HEK293 (cell line): ENCODE measurements around the gene MELK.

Source experiments
- CTCF ChIA-PET: fragments of 350-600 bp; formaldehyde crosslinking; extraction: SDS; loops from one replicate; lab custom pipeline; 2021; ENCODE audit warnings: antibody characterized with exemption; lab: Yijun Ruan, JAX
- POLR2A ChIA-PET: fragments of 300-600 bp; formaldehyde crosslinking; extraction: SDS; loops from one replicate; lab custom pipeline; 2020; ENCODE audit warnings: antibody characterized with exemption, inconsistent platforms; lab: Yijun Ruan, JAX
- H3K27ac ChIP-seq: fragments of 200-500 bp; sonication (Bioruptor generic); 2 replicates; pipeline ENCODE4 v1.5.1; 2014; ENCODE audit warnings: low read depth, low read length, control low read depth, inconsistent platforms; ENCODE audit errors: extremely low read depth
- H3K36me3 ChIP-seq, 2 experiments: fragments of 200-500 bp in 1 of 2; sonication (Bioruptor generic) in 1 of 2; 1 replicate in 1 of 2; 2 replicates in 1 of 2; pipeline ENCODE4 v1.5.1; 2014 to 2017; ENCODE audit warnings: inconsistent platforms in 2 of 2, low read length in 2 of 2; ENCODE audit not compliant: control insufficient read depth in 2 of 2, insufficient read depth in 1 of 2
- H3K4me1 ChIP-seq: fragments of 200-500 bp; sonication (Bioruptor generic); 2 replicates; pipeline ENCODE4 v1.5.1; 2014; ENCODE audit warnings: mild to moderate bottlenecking, low read length, inconsistent platforms; ENCODE audit not compliant: control insufficient read depth, insufficient read depth
- H3K4me3 ChIP-seq: 2 replicates; pipeline ENCODE4 v1.5.1; 2011; ENCODE audit warnings: low read depth, mild to moderate bottlenecking, control low read depth, low read length, moderate library complexity
- H3K9me3 ChIP-seq: fragments of 200-500 bp; sonication (Bioruptor generic); 2 replicates; pipeline ENCODE4 v1.5.1; 2014; ENCODE audit warnings: low read depth, low read length, inconsistent platforms; ENCODE audit not compliant: control insufficient read depth, insufficient read depth
- GLI4 ChIP-seq: fragments of 450-650 bp; formaldehyde crosslinking; IDR thresholded peaks from 2 replicates; pipeline ENCODE4 v1.5.1; 2016; ENCODE audit warnings: missing biosample characterization, missing genetic modification characterization
- KLF9 ChIP-seq: fragments of 450-650 bp; formaldehyde crosslinking; IDR thresholded peaks from 2 replicates; pipeline ENCODE4 v1.5.1; 2016; ENCODE audit warnings: missing biosample characterization, missing genetic modification characterization, low read depth
- ZFP37 ChIP-seq: fragments of 450-650 bp; formaldehyde crosslinking; IDR thresholded peaks from 2 replicates; pipeline ENCODE4 v1.5.1; 2016; ENCODE audit warnings: missing biosample characterization, missing genetic modification characterization
- ZNF140 ChIP-seq: fragments of 450-650 bp; formaldehyde crosslinking; IDR thresholded peaks from 2 replicates; pipeline ENCODE4 v1.5.1; 2016; ENCODE audit warnings: missing biosample characterization, missing genetic modification characterization
- ZNF157 ChIP-seq: fragments of 450-650 bp; formaldehyde crosslinking; IDR thresholded peaks from 2 replicates; pipeline ENCODE4 v1.5.1; 2016; ENCODE audit warnings: missing biosample characterization, missing genetic modification characterization
- ZNF16 ChIP-seq: fragments of 450-650 bp; formaldehyde crosslinking; IDR thresholded peaks from 2 replicates; pipeline ENCODE4 v1.5.1; 2016; ENCODE audit warnings: low read depth, missing biosample characterization, missing genetic modification characterization
- ZNF174 ChIP-seq: fragments of 450-650 bp; formaldehyde crosslinking; IDR thresholded peaks from 2 replicates; pipeline ENCODE4 v1.5.0; 2017; ENCODE audit warnings: missing biosample characterization, mild to moderate bottlenecking, missing genetic modification characterization
- ZNF335 ChIP-seq: fragments of 450-650 bp; formaldehyde crosslinking; conservative IDR thresholded peaks from 2 replicates; pipeline ENCODE4 v1.5.1; 2016; ENCODE audit warnings: missing biosample characterization, missing genetic modification characterization
- ZNF362 ChIP-seq: fragments of 450-650 bp; formaldehyde crosslinking; IDR thresholded peaks from 2 replicates; pipeline ENCODE4 v1.5.1; 2016; ENCODE audit warnings: missing biosample characterization, missing genetic modification characterization
- ZNF404 ChIP-seq: fragments of 450-650 bp; formaldehyde crosslinking; IDR thresholded peaks from 2 replicates; pipeline ENCODE4 v1.5.1; 2017; ENCODE audit warnings: missing biosample characterization, missing genetic modification characterization
- ZNF449 ChIP-seq: fragments of 450-650 bp; formaldehyde crosslinking; IDR thresholded peaks from 2 replicates; pipeline ENCODE4 v1.5.1; 2017; ENCODE audit warnings: missing biosample characterization, mild to moderate bottlenecking, missing genetic modification characterization, moderate library complexity
- ZNF48 ChIP-seq: fragments of 450-650 bp; formaldehyde crosslinking; IDR thresholded peaks from 2 replicates; pipeline ENCODE4 v1.5.1; 2016; ENCODE audit warnings: missing biosample characterization, missing genetic modification characterization
- ZNF580 ChIP-seq: fragments of 450-650 bp; formaldehyde crosslinking; IDR thresholded peaks from 2 replicates; pipeline ENCODE4 v1.5.1; 2016; ENCODE audit warnings: missing biosample characterization, missing genetic modification characterization
- ZNF654 ChIP-seq: fragments of 450-650 bp; formaldehyde crosslinking; IDR thresholded peaks from 2 replicates; pipeline ENCODE4 v1.5.1; 2016; ENCODE audit warnings: low read depth, missing biosample characterization, missing genetic modification characterization
- ZNF677 ChIP-seq: fragments of 450-650 bp; IDR thresholded peaks from 2 replicates; pipeline ENCODE4 v1.5.0; 2018; ENCODE audit warnings: missing biosample characterization, mild to moderate bottlenecking, missing genetic modification characterization, moderate library complexity
- ZNF704 ChIP-seq: fragments of 450-650 bp; formaldehyde crosslinking; IDR thresholded peaks from 2 replicates; pipeline ENCODE4 v1.5.1; 2016; ENCODE audit warnings: missing biosample characterization, missing genetic modification characterization
- ZNF768 ChIP-seq: fragments of 450-650 bp; formaldehyde crosslinking; IDR thresholded peaks from 2 replicates; pipeline ENCODE4 v1.5.1; 2018; ENCODE audit warnings: missing biosample characterization, mild to moderate bottlenecking, missing genetic modification characterization
- ZNF785 ChIP-seq: fragments of 450-650 bp; formaldehyde crosslinking; IDR thresholded peaks from 2 replicates; pipeline ENCODE4 v1.5.1; 2016; ENCODE audit warnings: missing biosample characterization, missing genetic modification characterization
- ZNF791 ChIP-seq: fragments of 450-650 bp; formaldehyde crosslinking; IDR thresholded peaks from 2 replicates; pipeline ENCODE4 v1.5.1; 2016; ENCODE audit warnings: missing biosample characterization, missing genetic modification characterization
- TF ChIP-seq, protein P1 (sequence below): fragments of 450-650 bp; formaldehyde crosslinking; IDR thresholded peaks from 2 replicates; pipeline ENCODE4 v1.5.1; 2016; ENCODE audit warnings: missing biosample characterization, missing genetic modification characterization

The MELK gene

DNA sequence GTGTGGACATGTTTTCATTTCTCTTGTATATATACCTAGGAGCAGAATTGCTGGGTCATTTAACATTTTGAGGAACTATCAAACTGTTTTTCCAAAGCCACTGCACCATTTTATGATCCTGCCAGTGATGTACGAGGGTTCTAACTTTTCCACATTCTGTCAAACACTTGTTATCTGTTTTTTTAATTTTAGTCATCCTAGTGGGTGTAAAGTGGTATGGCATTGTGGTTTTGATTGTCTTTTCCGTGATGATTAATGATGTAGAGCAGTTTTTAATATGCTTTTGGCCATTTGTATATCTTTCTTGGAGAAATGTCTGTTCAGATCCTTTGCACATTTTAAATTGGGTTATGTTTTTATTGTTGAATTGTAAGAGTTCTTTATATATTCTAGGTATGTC is 107.0 kb downstream of the MELK start (continued):
- TF ChIP-seq ZNF580 (tag by site-specific recombination): no peak
- no peak for TF ChIP-seq ZNF785
- TF ChIP-seq ZNF174: no peak
- no peak for TF ChIP-seq ZNF140 (tag by site-specific recombination)

DNA sequence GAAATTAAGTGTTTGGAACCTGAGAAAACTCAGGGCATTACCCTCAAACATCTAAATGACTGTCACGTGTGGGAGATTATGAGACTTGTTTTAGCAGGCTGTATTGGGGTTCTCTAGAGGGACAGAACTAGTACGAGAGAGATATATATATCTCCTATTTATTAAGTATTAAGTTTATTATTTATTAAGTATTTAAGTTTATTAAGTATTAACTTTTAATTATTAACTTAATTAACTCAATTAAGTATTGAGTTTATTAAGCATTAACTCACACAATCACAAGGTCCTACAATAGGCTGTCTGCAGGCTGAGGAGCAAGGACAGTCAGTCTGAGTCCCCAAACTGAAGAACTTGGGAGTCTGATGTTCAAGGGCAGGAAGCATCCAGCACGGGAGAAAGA is 113.8 kb downstream of the MELK start:
- H3K4me3 ChIP-seq: no peak overlapping the region
- H3K36me3 ChIP-seq: no peaks in the 10 kb centered on the region
- ChIA-PET CTCF (interaction anchor here (1.0 kb wide), 1 partner anchor 54 kb away, joined by 3 read pairs; no protein-coding TSS in a partner anchor), POLR2A (no interaction called here)
- H3K4me1 ChIP-seq: no peaks in the 10 kb centered on the region
- no peaks in the 10 kb centered on the region for H3K9me3 ChIP-seq
- TF ChIP-seq ZNF580 (tag by site-specific recombination) (no peak), ZNF677 (tag by site-specific recombination) (no peak), ZNF404 (tag by site-specific recombination) (no peak), ZNF157 (no peak), ZNF704 (tag by site-specific recombination) (no peak), ZFP37 (tag by site-specific recombination) (no peak), ZNF791 (tag by site-specific recombination) (no peak), ZNF48 (tag by site-specific recombination) (no peak), ZNF768 (tag by site-specific recombination) (no peak), ZNF654 (tag by site-specific recombination) (no peak), ZNF16 (tag by site-specific recombination) (no peak), ZNF362 (tag by site-specific recombination) (no peak), GLI4 (tag by site-specific recombination) (no peak), ZNF335 (tag by site-specific recombination) (no peak), ZNF449 (tag by site-specific recombination) (no peak), KLF9 (tag by site-specific recombination) (no peak)
- TF ChIP-seq, protein P1, sequence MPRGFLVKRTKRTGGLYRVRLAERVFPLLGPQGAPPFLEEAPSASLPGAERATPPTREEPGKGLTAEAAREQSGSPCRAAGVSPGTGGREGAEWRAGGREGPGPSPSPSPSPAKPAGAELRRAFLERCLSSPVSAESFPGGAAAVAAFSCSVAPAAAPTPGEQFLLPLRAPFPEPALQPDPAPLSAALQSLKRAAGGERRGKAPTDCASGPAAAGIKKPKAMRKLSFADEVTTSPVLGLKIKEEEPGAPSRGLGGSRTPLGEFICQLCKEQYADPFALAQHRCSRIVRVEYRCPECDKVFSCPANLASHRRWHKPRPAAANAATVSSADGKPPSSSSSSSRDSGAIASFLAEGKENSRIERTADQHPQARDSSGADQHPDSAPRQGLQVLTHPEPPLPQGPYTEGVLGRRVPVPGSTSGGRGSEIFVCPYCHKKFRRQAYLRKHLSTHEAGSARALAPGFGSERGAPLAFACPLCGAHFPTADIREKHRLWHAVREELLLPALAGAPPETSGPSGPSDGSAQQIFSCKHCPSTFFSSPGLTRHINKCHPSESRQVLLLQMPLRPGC (tag by site-specific recombination): no peak
- H3K27ac ChIP-seq: no peak overlapping the region
